Measurements from ENCODE around the gene NGFR. TPM values are rescaled to one million over a fixed set of nuclear protein-coding genes. Genes with fewer than 3 reads are reported as not detected.
"Not testable (repeated sequence)": the region's sequence is repeated elsewhere in the genome, so short reads cannot be mapped to it uniquely, and the experiment has no call there.

NGFR gene
- polyA plus RNA-seq, 4 donors, result 5.7 to 9.0 (median 6.2) TPM

GRCh38 chr17:49530118-49530517 is 35.0 kb downstream of the NGFR start:
- DNase-seq (ENCODE audit: low read depth in 4 of 4, low spot score in 3 of 4), result no peak

- DNase-seq (ENCODE audit: low read depth in 4 of 4, low spot score in 3 of 4), result no peak
Measured at GRCh38 chr17:49543860-49544259, 48.8 kb downstream of the NGFR start.

GRCh38 chr17:49545007-49545660 is 50.0 kb downstream of the NGFR start:
- DNase-seq (ENCODE audit: low read depth in 4 of 4, low spot score in 3 of 4), result no peak

GRCh38 chr17:49545806-49546545 is 50.9 kb downstream of the NGFR start:
- no peak for DNase-seq (ENCODE audit: low read depth in 4 of 4, low spot score in 3 of 4)

GRCh38 chr17:49546546-49547535 is 51.7 kb downstream of the NGFR start:
- no peak for DNase-seq (ENCODE audit: low read depth in 4 of 4, low spot score in 3 of 4)

GRCh38 chr17:49547566-49547965 is 52.5 kb downstream of the NGFR start:
- DNase-seq (ENCODE audit: low read depth in 4 of 4, low spot score in 3 of 4), result no peak

- no peak for DNase-seq (ENCODE audit: low read depth in 4 of 4, low spot score in 3 of 4)
Measured at GRCh38 chr17:49548051-49548505, 53.0 kb downstream of the NGFR start.

GRCh38 chr17:49548506-49549310 is 53.6 kb downstream of the NGFR start:
- no peak for DNase-seq (ENCODE audit: low read depth in 4 of 4, low spot score in 3 of 4)

- DNase-seq (ENCODE audit: low read depth in 4 of 4, low spot score in 3 of 4), result no peak
Measured at GRCh38 chr17:49549311-49549605, 54.2 kb downstream of the NGFR start.

- DNase-seq (ENCODE audit: low read depth in 4 of 4, low spot score in 3 of 4), result no peak
Measured at GRCh38 chr17:49549691-49550678, 54.9 kb downstream of the NGFR start.

- DNase-seq (ENCODE audit: low read depth in 4 of 4, low spot score in 3 of 4), result not testable (repeated sequence)
Measured at GRCh38 chr17:49550764-49551163, 55.7 kb downstream of the NGFR start.

- no peak for DNase-seq (ENCODE audit: low read depth in 4 of 4, low spot score in 3 of 4)
Measured at GRCh38 chr17:49551221-49552069, 56.4 kb downstream of the NGFR start.

GRCh38 chr17:49552070-49552751 is 57.1 kb downstream of the NGFR start:
- no peak for DNase-seq (ENCODE audit: low read depth in 4 of 4, low spot score in 3 of 4)

- no peak for DNase-seq (ENCODE audit: low read depth in 4 of 4, low spot score in 3 of 4)
Measured at GRCh38 chr17:49553676-49554335, 58.7 kb downstream of the NGFR start.

- no peak for DNase-seq (ENCODE audit: low read depth in 4 of 4, low spot score in 3 of 4)
Measured at GRCh38 chr17:49554694-49555494, 59.8 kb downstream of the NGFR start.

- DNase-seq (ENCODE audit: low read depth in 4 of 4, low spot score in 3 of 4), result no peak
Measured at GRCh38 chr17:49555495-49556222, 60.6 kb downstream of the NGFR start.

Measured in right renal pelvis (tissue), 4 donors.